Retina (tissue), 1 donor: Measurements from ENCODE around the gene SLC8B1.
A peak's percentile ranks its signal among the peaks of the same experiment; 100 is the strongest.

Experiments used
- DNase-seq: peaks from one replicate; pipeline ENCODE4 v3.0.0-alpha.2; 2016

SLC8B1 gene

GRCh38 chr12:113334786-113335539, at the start of gene SLC8B1:
SLC8B1 (minus strand) TSS chr12:113335109; CDS start chr12:113332878, 2,231 bp downstream.
- peak; percentile 87 for DNase-seq

GRCh38 chr12:113382206-113382605, 47.3 kb upstream of the SLC8B1 start:
- no peak for DNase-seq

- no peak for DNase-seq
These were observed 46.3 kb upstream of the SLC8B1 start for GRCh38 chr12:113381220-113381619.

GRCh38 chr12:113378291-113378690, 43.4 kb upstream of the SLC8B1 start:
- no peak for DNase-seq

GRCh38 chr12:113374823-113375428, 40.0 kb upstream of the SLC8B1 start:
- DNase-seq, result no peak

GRCh38 chr12:113373969-113374368, 39.1 kb upstream of the SLC8B1 start:
- DNase-seq, result no peak

GRCh38 chr12:113373440-113373839, 38.5 kb upstream of the SLC8B1 start:
- no peak for DNase-seq

- DNase-seq, result no peak
These were observed 37.5 kb upstream of the SLC8B1 start for GRCh38 chr12:113372371-113372770.

GRCh38 chr12:113371808-113372207, 36.9 kb upstream of the SLC8B1 start:
- no peak for DNase-seq

- DNase-seq, result no peak
These were observed 36.2 kb upstream of the SLC8B1 start for GRCh38 chr12:113370923-113371682.

- DNase-seq, result no peak
These were observed 34.6 kb upstream of the SLC8B1 start for GRCh38 chr12:113369391-113369985.

- DNase-seq, result no peak
These were observed 33.4 kb upstream of the SLC8B1 start for GRCh38 chr12:113368331-113368730.

GRCh38 chr12:113366827-113367226, 31.9 kb upstream of the SLC8B1 start:
- no peak for DNase-seq

GRCh38 chr12:113365639-113366395, 30.9 kb upstream of the SLC8B1 start:
- no peak for DNase-seq

GRCh38 chr12:113364698-113365097, 29.8 kb upstream of the SLC8B1 start:
- DNase-seq, result no peak

- DNase-seq, result no peak
These were observed 26.9 kb upstream of the SLC8B1 start for GRCh38 chr12:113361574-113362370.

- no peak for DNase-seq
These were observed 25.2 kb upstream of the SLC8B1 start for GRCh38 chr12:113359939-113360748.

- DNase-seq, result peak; percentile 56
These were observed 24.4 kb upstream of the SLC8B1 start for GRCh38 chr12:113359133-113359938.

- DNase-seq, result peak; percentile 88
These were observed 23.6 kb upstream of the SLC8B1 start, which contains the start of gene PLBD2 for GRCh38 chr12:113358381-113359132. PLBD2 (plus strand) TSS chr12:113358587; CDS start chr12:113358601, 14 bp downstream.
